Neural cell (in vitro differentiated cells): Measurements from ENCODE around the gene HOOK1.

ENCODE experiments used
- EZH2 ChIP-seq: fragments of 200-600, 300-800 bp; shearing (Covaris generic), sonication (generic); IDR thresholded peaks from 2 replicates; pipeline ENCODE4 v1.6.1; 2014; ENCODE audit warnings: antibody characterized with exemption, low read length, borderline replicate concordance, mild to moderate bottlenecking; ENCODE audit not compliant: insufficient read depth, poor library complexity, severe bottlenecking
- TF ChIP-seq, protein P1 (sequence below): fragments of 450-650 bp; IDR thresholded peaks from 2 replicates; pipeline ENCODE4 v1.5.1; 2014; ENCODE audit warnings: antibody characterized with exemption, mild to moderate bottlenecking, moderate library complexity; ENCODE audit not compliant: poor library complexity, severe bottlenecking

DNA sequence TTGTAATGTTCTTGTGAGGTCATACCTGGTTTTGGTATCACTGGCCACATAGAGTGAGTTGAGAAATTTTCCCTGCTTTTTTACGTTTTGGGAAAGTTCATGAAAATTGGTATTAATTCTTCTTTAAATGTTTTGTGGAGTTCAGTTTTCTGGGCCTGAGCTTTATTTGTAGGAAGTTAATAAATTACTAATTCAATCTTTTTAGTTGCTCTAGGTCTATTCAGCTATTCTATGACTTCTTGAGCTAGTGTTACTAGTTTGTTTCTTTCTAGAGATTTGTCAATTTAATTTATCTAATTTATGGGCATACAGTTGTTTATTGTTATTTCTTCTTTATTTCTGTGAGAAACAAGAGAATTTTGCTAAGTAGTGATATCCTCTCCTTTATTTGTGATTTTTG is 37.4 kb downstream of the HOOK1 start:
- TF ChIP-seq, protein P1, sequence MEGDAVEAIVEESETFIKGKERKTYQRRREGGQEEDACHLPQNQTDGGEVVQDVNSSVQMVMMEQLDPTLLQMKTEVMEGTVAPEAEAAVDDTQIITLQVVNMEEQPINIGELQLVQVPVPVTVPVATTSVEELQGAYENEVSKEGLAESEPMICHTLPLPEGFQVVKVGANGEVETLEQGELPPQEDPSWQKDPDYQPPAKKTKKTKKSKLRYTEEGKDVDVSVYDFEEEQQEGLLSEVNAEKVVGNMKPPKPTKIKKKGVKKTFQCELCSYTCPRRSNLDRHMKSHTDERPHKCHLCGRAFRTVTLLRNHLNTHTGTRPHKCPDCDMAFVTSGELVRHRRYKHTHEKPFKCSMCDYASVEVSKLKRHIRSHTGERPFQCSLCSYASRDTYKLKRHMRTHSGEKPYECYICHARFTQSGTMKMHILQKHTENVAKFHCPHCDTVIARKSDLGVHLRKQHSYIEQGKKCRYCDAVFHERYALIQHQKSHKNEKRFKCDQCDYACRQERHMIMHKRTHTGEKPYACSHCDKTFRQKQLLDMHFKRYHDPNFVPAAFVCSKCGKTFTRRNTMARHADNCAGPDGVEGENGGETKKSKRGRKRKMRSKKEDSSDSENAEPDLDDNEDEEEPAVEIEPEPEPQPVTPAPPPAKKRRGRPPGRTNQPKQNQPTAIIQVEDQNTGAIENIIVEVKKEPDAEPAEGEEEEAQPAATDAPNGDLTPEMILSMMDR = no peak
- no peak for TF ChIP-seq EZH2
